Karpas-422 (cell line): Measurements from ENCODE around the gene LGALS7. TPM values are rescaled to one million over a fixed set of nuclear protein-coding genes. Genes with fewer than 3 reads are reported as not detected.

Experiments
- DNase-seq: peaks from one replicate; pipeline ENCODE4 v3.0.0-alpha.2; 2015
- H2AFZ ChIP-seq: fragments of 200-600 bp; sonication (generic); 2 replicates; pipeline ENCODE4 v1.6.1; 2014; ENCODE audit warnings: antibody characterized with exemption, low read length, mixed read lengths
- H3K27ac ChIP-seq: fragments of 200-600 bp; sonication (generic); 2 replicates; pipeline ENCODE4 v1.5.1; 2014; ENCODE audit warnings: mild to moderate bottlenecking, low read length, moderate library complexity
- H3K27me3 ChIP-seq: fragments of 200-600 bp; sonication (generic); 2 replicates; pipeline ENCODE4 v1.6.1; 2014; ENCODE audit warnings: low read length, mixed read lengths
- H3K36me3 ChIP-seq: fragments of 200-600 bp; sonication (generic); 2 replicates; pipeline ENCODE4 v1.6.1; 2014; ENCODE audit warnings: low read length, mixed read lengths; ENCODE audit not compliant: insufficient read depth
- H3K4me1 ChIP-seq: fragments of 200-600 bp; sonication (generic); 2 replicates; pipeline ENCODE4 v1.6.1; 2014; ENCODE audit warnings: mild to moderate bottlenecking, low read length, mixed read lengths
- H3K4me2 ChIP-seq: fragments of 200-600 bp; sonication (generic); 2 replicates; pipeline ENCODE4 v1.6.1; 2014; ENCODE audit warnings: low read length, low read depth, mild to moderate bottlenecking; ENCODE audit not compliant: poor library complexity, severe bottlenecking
- H3K4me3 ChIP-seq: fragments of 200-600 bp; sonication (generic); 2 replicates; pipeline ENCODE4 v1.5.1; 2014; ENCODE audit warnings: mild to moderate bottlenecking, antibody characterized with exemption, low read length, mixed read lengths
- H3K79me2 ChIP-seq: fragments of 200-600 bp; sonication (generic); 2 replicates; pipeline ENCODE4 v1.6.1; 2014; ENCODE audit warnings: mild to moderate bottlenecking, low read length, mixed read lengths
- H3K9ac ChIP-seq: fragments of 200-600 bp; sonication (generic); 2 replicates; pipeline ENCODE4 v1.6.0; 2014; ENCODE audit warnings: low read length
- H3K9me2 ChIP-seq: fragments of 200-600 bp; sonication (generic), shearing (Covaris generic); replicated peaks from 2 replicates; pipeline ENCODE4 v1.6.0; 2014; ENCODE audit warnings: mild to moderate bottlenecking, low read length, moderate library complexity; ENCODE audit not compliant: insufficient read depth
- H3K9me3 ChIP-seq: fragments of 300-700, 200-600 bp; sonication (generic); 2 replicates; pipeline ENCODE4 v1.6.1; 2014; ENCODE audit warnings: low read length, mixed read lengths
- H4K20me1 ChIP-seq: fragments of 200-600 bp; sonication (generic); 2 replicates; pipeline ENCODE4 v1.6.1; 2014; ENCODE audit warnings: mild to moderate bottlenecking, antibody characterized with exemption, low read length, low read depth; ENCODE audit not compliant: insufficient read depth
- total RNA-seq: library from RNA; depleted of rRNA; stranded (reverse); fragments of >200 nt; shearing (Covaris generic); gene quantifications from 2 replicates; pipeline ENCODE4 v1.2.3, GENCODE V29; 2014; ENCODE audit warnings: low replicate concordance

The LGALS7 gene
- total RNA-seq, 1 experiment from 2014 or later = not detected

DNA sequence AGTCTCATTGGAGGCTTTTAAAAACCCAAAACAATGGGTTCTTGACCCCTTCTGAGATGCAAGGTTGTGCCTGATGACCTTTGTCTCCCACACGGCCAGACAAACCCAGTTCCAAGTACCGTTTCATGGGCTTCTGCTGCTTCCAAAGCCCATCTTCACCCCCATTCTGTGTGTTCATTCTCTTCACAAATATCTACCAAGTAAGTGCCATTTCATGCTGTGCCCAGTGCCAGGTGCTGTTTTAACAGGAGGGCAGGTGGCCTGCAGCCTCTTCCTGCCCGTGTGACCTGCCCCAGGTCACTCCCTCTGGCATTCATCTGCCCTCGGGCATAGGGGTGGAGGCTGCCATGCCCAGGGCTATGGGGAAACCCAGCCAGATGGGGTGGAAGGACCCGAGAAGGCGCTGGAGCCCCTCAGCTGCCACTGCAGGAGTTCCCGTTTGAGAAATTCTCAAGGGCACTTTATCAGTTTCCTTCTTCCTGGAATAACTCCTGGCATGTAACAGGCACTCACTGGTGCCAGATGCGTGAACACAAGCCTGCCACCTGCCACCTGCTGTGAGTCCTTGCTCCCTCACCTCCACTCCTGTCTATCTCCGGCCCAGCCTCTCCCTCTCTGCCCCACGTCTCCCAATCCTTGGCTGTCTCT is 41.5 kb downstream of the LGALS7 start:
- H3K79me2 ChIP-seq = no peaks in the 10 kb centered on the region
- no peak for DNase-seq
- H3K27ac ChIP-seq = no peak overlapping the region
- no peaks in the 10 kb centered on the region for H3K27me3 ChIP-seq
- H3K4me3 ChIP-seq = no peak overlapping the region
- H2AFZ ChIP-seq = no peak overlapping the region
- no peaks in the 10 kb centered on the region for H4K20me1 ChIP-seq
- no peak overlapping the region for H3K4me2 ChIP-seq
- no peaks in the 10 kb centered on the region for H3K9me3 ChIP-seq
- H3K9me2 ChIP-seq = no peaks in the 10 kb centered on the region
- H3K36me3 ChIP-seq = peaks cover 10% of the 10 kb centered on the region
- H3K9ac ChIP-seq = no peak overlapping the region
- H3K4me1 ChIP-seq = no peaks in the 10 kb centered on the region; the same call in 1 of the 2 replicates

DNA sequence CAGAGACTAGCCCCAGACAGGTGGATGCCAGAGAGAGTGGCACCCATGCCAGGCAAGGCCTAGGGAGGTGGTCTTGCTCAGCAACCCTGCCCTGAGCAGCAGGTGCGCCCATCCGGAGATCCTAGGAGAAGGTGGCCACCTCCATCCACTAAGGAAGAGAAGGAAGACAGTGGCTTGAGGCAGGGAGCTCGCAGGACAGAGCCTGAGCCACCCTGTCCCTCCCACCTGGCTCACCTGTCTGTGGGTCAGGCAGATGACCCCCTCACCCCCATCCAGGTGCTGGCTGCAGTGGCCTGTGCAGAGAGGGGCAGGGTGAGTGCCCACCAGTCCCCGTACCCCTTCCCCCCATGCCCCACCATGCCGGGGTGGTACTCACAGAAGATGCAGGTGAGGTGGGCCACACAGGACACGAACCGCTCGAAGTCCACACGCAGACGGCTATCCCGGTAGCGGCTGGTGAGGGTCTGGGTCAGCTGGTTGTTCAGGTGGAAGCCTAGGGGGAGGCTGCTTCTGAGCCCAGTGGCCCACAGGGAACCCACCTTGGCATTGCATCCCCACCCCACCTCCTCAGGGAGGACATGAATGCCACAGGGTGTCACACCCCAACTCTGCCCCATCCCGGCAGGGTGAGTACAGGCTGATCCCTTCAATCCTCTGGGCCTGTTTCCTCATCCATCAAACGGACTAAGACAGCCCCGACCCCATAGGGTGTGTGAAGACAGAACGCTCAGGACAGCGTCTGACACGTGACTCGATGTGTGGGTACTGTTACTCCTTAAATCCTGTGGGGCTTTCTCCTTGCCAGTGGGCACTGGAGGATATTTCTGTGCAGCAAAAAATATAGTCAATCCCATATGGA is 42.4 kb downstream of the LGALS7 start:
- H3K79me2 ChIP-seq = no peaks in the 10 kb centered on the region
- H2AFZ ChIP-seq = no peak overlapping the region
- no peak overlapping the region for H3K27ac ChIP-seq
- no peak overlapping the region for H3K9ac ChIP-seq
- H3K4me1 ChIP-seq = no peaks in the 10 kb centered on the region; the same call in 1 of the 2 replicates
- no peak overlapping the region for H3K4me3 ChIP-seq
- no peaks in the 10 kb centered on the region for H3K9me2 ChIP-seq
- H3K27me3 ChIP-seq = no peaks in the 10 kb centered on the region
- H3K36me3 ChIP-seq = peaks cover 10% of the 10 kb centered on the region
- DNase-seq = no peak
- no peak overlapping the region for H3K4me2 ChIP-seq
- no peaks in the 10 kb centered on the region for H3K9me3 ChIP-seq
- no peaks in the 10 kb centered on the region for H4K20me1 ChIP-seq

DNA sequence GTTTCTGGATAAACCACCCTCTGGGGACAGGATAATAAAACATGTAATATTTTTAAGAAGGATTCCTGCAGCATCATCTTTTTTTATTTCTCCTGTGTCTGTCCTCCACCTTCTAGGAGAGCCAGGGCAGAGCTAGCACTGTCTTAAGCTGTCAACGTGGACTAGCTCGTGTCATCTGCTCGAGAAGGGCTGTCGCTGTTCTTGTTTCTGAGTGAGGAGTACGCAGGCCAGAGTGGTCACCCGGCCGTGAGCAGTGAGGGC is 42.9 kb downstream of the LGALS7 start:
- Histone ChIP-seq H3K27me3 (no peaks in the 10 kb centered on the region), H3K36me3 (peaks cover 10% of the 10 kb centered on the region), H3K27ac (no peak overlapping the region), H2AFZ (no peak overlapping the region), H3K4me1 (no peaks in the 10 kb centered on the region; the same call in 1 of the 2 replicates), H3K9ac (no peak overlapping the region), H3K9me2 (no peaks in the 10 kb centered on the region), H3K79me2 (no peaks in the 10 kb centered on the region), H3K9me3 (no peaks in the 10 kb centered on the region), H3K4me2 (no peak overlapping the region), H3K4me3 (no peak overlapping the region), H4K20me1 (no peaks in the 10 kb centered on the region)
- no peak for DNase-seq

DNA sequence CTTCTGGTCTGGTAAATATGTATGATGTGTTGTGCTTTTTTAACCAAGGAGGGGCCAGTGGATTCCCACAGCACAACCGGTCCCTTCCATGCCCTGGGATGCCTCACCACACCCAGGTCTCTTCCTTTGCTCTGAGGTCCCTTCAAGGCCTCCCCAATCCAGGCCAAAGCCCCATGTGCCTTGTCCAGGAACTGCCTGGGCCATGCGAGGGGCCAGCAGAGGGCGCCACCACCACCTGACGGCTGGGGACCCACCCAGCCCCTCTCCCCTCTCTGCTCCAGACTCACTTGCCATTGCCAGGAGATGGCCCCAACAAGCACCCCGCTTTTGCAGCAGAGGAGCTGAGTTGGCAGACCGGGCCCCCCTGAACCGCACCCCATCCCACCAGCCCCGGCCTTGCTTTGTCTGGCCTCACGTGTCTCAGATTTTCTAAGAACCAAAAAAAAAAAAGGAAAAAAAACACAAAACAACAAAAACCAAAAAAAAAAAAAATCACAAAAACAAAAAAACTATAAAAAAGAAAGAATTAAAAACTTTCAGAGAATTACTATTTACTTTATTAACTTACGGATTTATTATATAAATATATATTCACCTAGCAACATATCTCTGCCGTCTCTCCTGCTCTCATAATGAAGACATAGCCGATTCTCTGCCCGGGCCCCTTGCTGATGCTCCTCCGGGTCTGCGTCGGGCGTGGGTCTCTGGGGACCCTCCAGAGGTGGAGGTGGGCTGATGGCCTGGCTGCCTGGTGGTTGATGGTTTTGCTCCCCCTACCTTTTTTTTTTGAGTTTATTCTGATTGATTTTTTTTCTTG is 43.5 kb downstream of the LGALS7 start:
- DNase-seq = peak; percentile 91
- Histone ChIP-seq H3K9me2 (no peaks in the 10 kb centered on the region), H3K27ac (no peak overlapping the region), H3K4me1 (no peaks in the 10 kb centered on the region; the same call in 1 of the 2 replicates), H3K27me3 (no peaks in the 10 kb centered on the region), H3K79me2 (no peaks in the 10 kb centered on the region), H3K9me3 (no peaks in the 10 kb centered on the region), H3K4me2 (no peak overlapping the region), H3K9ac (no peak overlapping the region), H3K4me3 (no peak overlapping the region), H3K36me3 (peaks cover 10% of the 10 kb centered on the region), H4K20me1 (no peaks in the 10 kb centered on the region), H2AFZ (no peak overlapping the region)

DNA sequence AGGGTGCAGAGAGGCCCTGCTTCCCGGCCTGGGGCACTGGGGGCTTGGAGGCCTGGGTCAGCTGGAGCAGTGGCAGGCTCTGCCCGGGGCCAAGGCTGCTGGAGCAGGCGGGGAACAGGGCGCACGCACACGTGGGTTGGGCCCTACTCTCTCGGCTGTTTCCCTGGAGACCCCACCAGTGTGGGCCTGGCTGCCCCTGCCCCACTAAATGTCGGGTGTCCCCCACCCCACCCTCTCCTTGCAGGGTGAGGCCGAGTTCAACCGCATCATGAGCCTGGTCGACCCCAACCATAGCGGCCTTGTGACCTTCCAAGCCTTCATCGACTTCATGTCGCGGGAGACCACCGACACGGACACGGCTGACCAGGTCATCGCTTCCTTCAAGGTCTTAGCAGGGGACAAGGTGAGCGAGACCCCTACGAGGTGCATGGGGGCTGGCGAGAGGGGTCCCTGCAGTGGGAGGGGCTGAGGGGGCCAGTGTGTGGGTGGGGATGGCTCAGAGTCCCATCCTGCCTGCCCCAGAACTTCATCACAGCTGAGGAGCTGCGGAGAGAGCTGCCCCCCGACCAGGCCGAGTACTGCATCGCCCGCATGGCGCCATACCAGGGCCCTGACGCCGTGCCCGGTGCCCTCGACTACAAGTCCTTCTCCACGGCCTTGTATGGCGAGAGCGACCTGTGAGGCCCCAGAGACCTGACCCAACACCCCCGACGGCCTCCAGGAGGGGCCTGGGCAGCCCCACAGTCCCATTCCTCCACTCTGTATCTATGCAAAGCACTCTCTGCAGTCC is 44.4 kb downstream of the LGALS7 start:
- no peaks in the 10 kb centered on the region for H3K27me3 ChIP-seq
- no peaks in the 10 kb centered on the region for H4K20me1 ChIP-seq
- DNase-seq = no peak
- no peaks in the 10 kb centered on the region for H3K79me2 ChIP-seq
- no peaks in the 10 kb centered on the region; the same call in 1 of the 2 replicates for H3K4me1 ChIP-seq
- no peak overlapping the region for H3K27ac ChIP-seq
- no peak overlapping the region for H3K9ac ChIP-seq
- H2AFZ ChIP-seq = no peak overlapping the region
- no peaks in the 10 kb centered on the region for H3K9me2 ChIP-seq
- no peak overlapping the region for H3K4me3 ChIP-seq
- no peaks in the 10 kb centered on the region for H3K9me3 ChIP-seq
- H3K36me3 ChIP-seq = peaks cover 10% of the 10 kb centered on the region
- H3K4me2 ChIP-seq = no peak overlapping the region

DNA sequence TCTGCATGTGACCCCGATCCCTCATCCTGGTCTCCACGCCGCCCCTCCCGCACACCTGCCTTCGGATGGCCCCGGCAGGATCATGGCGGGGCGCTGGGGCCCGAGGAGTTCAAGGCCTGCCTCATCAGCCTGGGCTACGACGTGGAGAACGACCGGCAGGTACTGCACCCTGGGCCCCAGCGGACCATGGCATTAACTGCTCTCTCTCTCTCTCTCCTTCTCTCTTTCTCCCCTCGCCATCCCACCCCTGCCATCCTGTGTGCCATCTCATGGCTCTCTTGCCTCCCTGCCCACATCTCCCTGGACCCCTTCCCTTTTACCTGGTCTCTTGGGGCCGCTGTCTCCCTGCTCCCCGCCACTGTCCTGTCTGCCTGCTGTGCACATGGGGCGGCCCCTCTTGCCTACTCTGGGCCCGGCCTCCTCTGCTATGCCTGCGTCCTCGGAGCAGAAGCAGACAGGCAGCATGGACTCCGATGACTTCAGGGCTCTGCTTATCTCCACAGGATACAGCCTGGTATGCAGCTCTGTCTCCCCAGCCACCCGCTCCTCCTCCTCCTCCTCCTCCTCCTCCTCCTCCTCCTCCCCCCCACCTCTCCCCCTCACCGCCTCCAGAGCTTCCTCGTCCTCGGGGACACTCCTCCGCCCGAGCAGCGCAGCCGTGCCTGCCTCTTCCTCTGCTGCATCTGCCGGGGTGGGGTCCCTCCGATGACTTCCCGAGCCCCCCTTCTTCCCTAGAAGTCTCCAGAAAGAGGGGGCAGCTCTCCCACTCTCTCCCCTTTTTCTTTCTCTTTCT is 45.3 kb downstream of the LGALS7 start:
- Histone ChIP-seq H3K9me2 (no peaks in the 10 kb centered on the region), H3K4me3 (no peak overlapping the region), H3K27me3 (no peaks in the 10 kb centered on the region), H3K9me3 (no peaks in the 10 kb centered on the region), H3K36me3 (peaks cover 10% of the 10 kb centered on the region), H3K4me1 (no peaks in the 10 kb centered on the region), H2AFZ (no peak overlapping the region), H3K27ac (no peak overlapping the region), H3K79me2 (no peaks in the 10 kb centered on the region), H3K4me2 (no peak overlapping the region), H4K20me1 (no peaks in the 10 kb centered on the region), H3K9ac (no peak overlapping the region)
- no peak for DNase-seq

DNA sequence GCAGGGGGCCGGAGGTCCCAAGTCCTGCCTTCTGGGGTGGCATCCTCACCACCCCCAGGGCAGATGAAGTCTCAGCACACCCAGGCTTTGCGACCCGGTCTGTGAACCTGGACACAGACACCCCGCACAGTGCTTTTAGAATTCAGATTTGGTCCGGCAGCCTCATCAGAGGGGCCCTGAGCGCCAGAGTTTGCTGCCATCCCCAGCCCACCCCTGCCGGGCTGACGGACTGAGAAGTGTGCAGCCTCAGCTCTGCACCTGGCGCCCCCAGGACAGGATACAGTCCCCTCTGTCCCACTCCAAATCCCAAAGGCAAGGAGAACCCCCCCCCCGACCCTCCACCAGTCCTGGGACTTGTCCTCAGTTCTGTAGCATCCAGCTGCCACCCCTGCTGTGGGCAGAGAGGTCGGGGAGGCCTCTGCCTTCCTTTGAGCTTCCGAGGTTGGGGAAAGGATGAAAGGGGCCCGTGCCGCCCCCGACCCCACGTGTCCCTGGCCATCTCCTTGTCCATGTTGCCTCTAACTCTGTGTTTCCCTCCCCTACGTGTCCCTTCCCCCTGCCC is 45.9 kb downstream of the LGALS7 start:
- no peak overlapping the region for H3K9ac ChIP-seq
- no peak for DNase-seq

More for the DNA sequence above, 45.9 kb downstream of the LGALS7 start:
- Histone ChIP-seq H3K4me2 (no peak overlapping the region), H3K36me3 (peaks cover 10% of the 10 kb centered on the region), H3K27me3 (no peaks in the 10 kb centered on the region), H3K27ac (no peak overlapping the region), H3K9me2 (no peaks in the 10 kb centered on the region), H3K79me2 (no peaks in the 10 kb centered on the region), H2AFZ (no peak overlapping the region), H3K4me3 (no peak overlapping the region), H3K9me3 (no peaks in the 10 kb centered on the region), H3K4me1 (no peaks in the 10 kb centered on the region), H4K20me1 (no peaks in the 10 kb centered on the region)
